ENCODE results near the gene RINL. TPM values are rescaled to one million over a fixed set of nuclear protein-coding genes. Genes with fewer than 3 reads are reported as not detected.

Gene RINL
- total and polyA plus RNA-seq, 2 of the 8 experiments (the other 6 are each of a cell fraction or from before 2014, with no cell fraction given): 11.1 to 11.9 TPM

DNA sequence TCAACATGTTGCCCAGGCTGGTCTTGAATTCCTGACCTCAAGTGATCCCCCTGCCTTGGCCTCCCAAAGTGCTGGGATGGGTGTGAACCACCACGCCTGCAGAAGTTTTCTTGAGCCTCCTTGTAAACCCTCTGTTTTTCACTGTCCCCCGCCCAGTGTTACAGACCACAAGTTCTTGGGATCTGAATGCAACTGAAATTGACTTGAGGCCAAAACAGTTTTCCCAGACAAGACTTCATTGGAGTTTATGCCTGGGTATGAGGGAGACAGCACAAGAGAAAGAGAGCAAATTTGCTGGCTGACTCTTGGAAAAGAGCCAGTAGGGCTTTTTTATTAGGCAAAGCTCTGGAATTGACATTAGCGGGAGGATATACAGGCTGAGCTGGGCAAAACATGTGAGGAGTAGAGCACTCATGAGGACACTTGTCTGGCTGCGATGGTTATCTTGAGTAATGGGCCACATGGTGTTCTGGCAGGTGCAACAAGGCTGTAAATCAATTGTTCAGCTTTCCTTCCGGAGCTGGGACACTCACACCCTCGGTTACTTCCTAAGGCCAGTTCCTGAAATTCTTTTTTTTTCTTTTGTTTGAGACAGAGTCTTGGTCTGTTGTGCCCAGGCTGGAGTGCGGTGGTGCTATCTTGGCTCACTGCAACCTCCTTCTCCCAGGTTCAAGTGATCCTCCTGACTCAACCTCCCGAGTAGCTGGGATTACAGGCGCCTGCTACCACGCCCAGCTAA lies 15.6 kb downstream of the RINL start:
- DNase-seq (ENCODE audit: low read depth in 1 of 2, low spot score in 2 of 2) (no peak), FAIRE-seq (no peak)
- no peaks in the 10 kb centered on the region; a peak in 1 of 7 replicates for H3K27me3 ChIP-seq (replicated peaks in 1 of 4; ENCODE audit: control insufficient read depth in 3 of 4, extremely low read depth in 1 of 4, insufficient read depth in 3 of 4, low read length in 3 of 4)
- no peak overlapping the region for H2BK15ac ChIP-seq (ENCODE audit: low read length)
- H4K91ac ChIP-seq (replicated peaks; ENCODE audit: insufficient read length, low read length): no peak overlapping the region
- no peaks in the 10 kb centered on the region for H3K79me1 ChIP-seq (ENCODE audit: low read depth, low read length)
- H4K5ac ChIP-seq (ENCODE audit: insufficient read length, low read depth, low read length): no peak overlapping the region
- H2AFZ ChIP-seq (ENCODE audit: low read length): no peak overlapping the region
- no peak overlapping the region for H3K14ac ChIP-seq (ENCODE audit: insufficient read length)
- H3K18ac ChIP-seq (ENCODE audit: extremely low read depth, low read length): no peak overlapping the region
- no peak overlapping the region for H2AK5ac ChIP-seq (ENCODE audit: low read depth, low read length)
- H2BK12ac ChIP-seq (ENCODE audit: low read depth, low read length): no peak overlapping the region
- no peak overlapping the region for H3K4me3 ChIP-seq (ENCODE audit: extremely low read depth in 1 of 4, insufficient read depth in 2 of 4, low read depth in 3 of 4, low read length in 4 of 4)
- no peak overlapping the region for H2BK20ac ChIP-seq (ENCODE audit: low read length)
- H3K56ac ChIP-seq (replicated peaks; ENCODE audit: insufficient read length, low read depth, low read length): no peak overlapping the region
- no peak overlapping the region for H3K27ac ChIP-seq (ENCODE audit: low read depth, low read length)
- CTCF ChIA-PET (ENCODE audit: partially characterized antibody): interaction anchor here (0.6 to 1.6 kb wide), 8 partner anchors 12 to 71 kb away, joined by 3 to 5 read pairs (median 3); partner anchors contain the start of gene HNRNPL
- H2BK120ac ChIP-seq (replicated peaks; ENCODE audit: low read depth, low read length): no peak overlapping the region
- no peak overlapping the region for H3K4me2 ChIP-seq (ENCODE audit: insufficient read depth in 1 of 2, low read depth in 2 of 2, low read length in 2 of 2)
- H4K8ac ChIP-seq (ENCODE audit: extremely low read depth, insufficient read depth, low read length): no peak overlapping the region
- no peak overlapping the region for H3K4ac ChIP-seq (replicated peaks; ENCODE audit: insufficient read length, low read depth, low read length)
- POLR2A ChIA-PET (ENCODE audit: partially characterized antibody): interaction anchor here (0.9 to 2.2 kb wide), 5 partner anchors 10 to 69 kb away, joined by 3 to 9 read pairs (median 4); partner anchors contain the start of genes MRPS12 and SARS2
- H3K36me3 ChIP-seq (ENCODE audit: control insufficient read depth in 2 of 4, insufficient read depth in 4 of 4, low read length in 3 of 4): no peaks in the 10 kb centered on the region
- no peak overlapping the region for H2BK5ac ChIP-seq (ENCODE audit: low read depth, low read length)
- no peaks in the 10 kb centered on the region for H3K79me2 ChIP-seq (ENCODE audit: control insufficient read depth in 1 of 2, insufficient read depth in 2 of 2, low read length in 2 of 2)
- no peaks in the 10 kb centered on the region for H3K4me1 ChIP-seq (replicated peaks in 1 of 4; ENCODE audit: control insufficient read depth in 3 of 4, insufficient read depth in 4 of 4, low read length in 3 of 4)
- no peaks in the 10 kb centered on the region for H4K20me1 ChIP-seq (replicated peaks in 1 of 2; ENCODE audit: control insufficient read depth in 1 of 2, insufficient read depth in 2 of 2, low read length in 2 of 2)
- 91% methylated on average over 10 of the region's 10 CpGs; no CpG with 5 or more reads in 1 of the 2 experiments for WGBS, 2 experiments (ENCODE audit: extremely low coverage in 1 of 2, insufficient coverage in 1 of 2, insufficient read length in 1 of 2, insufficient replicate concordance in 2 of 2, low coverage in 1 of 2, low lambda C conversion rate in 2 of 2, missing lambda C conversion rate in 1 of 2)
- H3K9me3 ChIP-seq (ENCODE audit: insufficient read depth in 2 of 2, low read depth in 1 of 2, low read length in 1 of 2): no peaks in the 10 kb centered on the region
- no peaks in the 10 kb centered on the region for H3K23me2 ChIP-seq (ENCODE audit: low read depth, low read length)
- H3K9ac ChIP-seq (replicated peaks in 1 of 4; ENCODE audit: extremely low read depth in 1 of 4, low read depth in 3 of 4, low read length in 3 of 4): no peak overlapping the region
- no peak overlapping the region for H3K23ac ChIP-seq (ENCODE audit: insufficient read length)
- TF ChIP-seq SP1 (IDR thresholded peaks at IDR 0.05; ENCODE audit: low read depth, low read length): no peak
- no peak for TF ChIP-seq GABPA (IDR thresholded peaks at IDR 0.05; ENCODE audit: borderline replicate concordance, insufficient read depth, low read length)
- no peak for TF ChIP-seq HDAC6 (IDR thresholded peaks at IDR 0.05; ENCODE audit: low read depth, low read length)
- TF ChIP-seq KDM5A (IDR thresholded peaks at IDR 0.05; ENCODE audit: low read length): no peak
- no peak for TF ChIP-seq RFX5 (IDR thresholded peaks at IDR 0.05; ENCODE audit: borderline replicate concordance, low read depth, low read length)
- no peak for TF ChIP-seq CHD2 (IDR thresholded peaks at IDR 0.05; ENCODE audit: low read length)
- no peak for TF ChIP-seq EP300 (IDR thresholded peaks at IDR 0.05; ENCODE audit: borderline replicate concordance in 1 of 2, low read depth in 2 of 2, low read length in 2 of 2)
- no peak for TF ChIP-seq CTBP2 (IDR thresholded peaks at IDR 0.05; ENCODE audit: borderline replicate concordance, insufficient read depth, insufficient read length, low read length)
- no peak for TF ChIP-seq YY1 (IDR thresholded peaks at IDR 0.05; ENCODE audit: low read depth, low read length)

Measured in H1 (cell line).